Esophagus mucosa (tissue), 1 donor: ENCODE results near the gene MRPL27. TPM values are rescaled to one million over a fixed set of nuclear protein-coding genes. Genes with fewer than 3 reads are reported as not detected.
A peak's percentile ranks its signal among the peaks of the same experiment; 100 is the strongest.
"Not testable (repeated sequence)": the region's sequence is repeated elsewhere in the genome, so short reads cannot be mapped to it uniquely, and the experiment has no call there.

Source experiments
- ATAC-seq: fragments of 200-7000 bp; cut with Tn5 transposase; one replicate; pipeline ENCODE4 v1.9.1; 2020
- total RNA-seq: library from RNA; stranded (reverse); gene quantifications from one replicate; pipeline ENCODE4 v1.2.4, GENCODE V29; 2023
- donor health status: DM: yes; HTN: yes; CAD: no.

The MRPL27 gene
- total RNA-seq = 64.7 TPM

GRCh38 chr17:50372758-50373556 is at the start of gene MRPL27, which contains the start of gene EME1:
MRPL27 (minus strand) TSS chr17:50373184; CDS start chr17:50373170, 14 bp downstream.
EME1 (plus strand) TSS chr17:50373229; CDS start chr17:50375209, 1,980 bp downstream.
- peak; percentile 89 for ATAC-seq

GRCh38 chr17:50422738-50423137 is 49.8 kb upstream of the MRPL27 start:
- no peak for ATAC-seq

- ATAC-seq = no peak
Observed at GRCh38 chr17:50421308-50422051, 48.5 kb upstream of the MRPL27 start.

- ATAC-seq = peak; percentile 25
Observed at GRCh38 chr17:50420419-50421112, 47.6 kb upstream of the MRPL27 start.

GRCh38 chr17:50419577-50419976 is 46.6 kb upstream of the MRPL27 start:
- not testable (repeated sequence) for ATAC-seq

GRCh38 chr17:50414808-50415207 is 41.8 kb upstream of the MRPL27 start:
- no peak for ATAC-seq

- no peak for ATAC-seq
Observed at GRCh38 chr17:50412188-50412732, 39.3 kb upstream of the MRPL27 start.

GRCh38 chr17:50407921-50408320 is 34.9 kb upstream of the MRPL27 start:
- ATAC-seq = no peak

- no peak for ATAC-seq
Observed at GRCh38 chr17:50406578-50406977, 33.6 kb upstream of the MRPL27 start.

- ATAC-seq = not testable (repeated sequence)
Observed at GRCh38 chr17:50405351-50405750, 32.4 kb upstream of the MRPL27 start.

- not testable (repeated sequence) for ATAC-seq
Observed at GRCh38 chr17:50399591-50399990, 26.6 kb upstream of the MRPL27 start.

GRCh38 chr17:50398672-50399071 is 25.7 kb upstream of the MRPL27 start:
- not testable (repeated sequence) for ATAC-seq

- ATAC-seq = no peak
Observed at GRCh38 chr17:50397919-50398285, 24.9 kb upstream of the MRPL27 start.

- peak; percentile 97 for ATAC-seq
Observed at GRCh38 chr17:50397111-50397918, 24.3 kb upstream of the MRPL27 start, which contains the start of gene LRRC59. LRRC59 (minus strand) TSS chr17:50397523; CDS start chr17:50397317, 206 bp downstream.

- peak; percentile 83 for ATAC-seq
Observed at GRCh38 chr17:50396261-50397110, 23.5 kb upstream of the MRPL27 start.

- no peak for ATAC-seq
Observed at GRCh38 chr17:50394711-50395110, 21.7 kb upstream of the MRPL27 start.

- ATAC-seq = no peak
Observed at GRCh38 chr17:50393700-50394099, 20.7 kb upstream of the MRPL27 start.

- no peak for ATAC-seq
Observed at GRCh38 chr17:50392621-50393020, 19.6 kb upstream of the MRPL27 start.

- no peak for ATAC-seq
Observed at GRCh38 chr17:50389534-50389933, 16.6 kb upstream of the MRPL27 start.

GRCh38 chr17:50388728-50389127 is 15.7 kb upstream of the MRPL27 start:
- no peak for ATAC-seq

- ATAC-seq = no peak
Observed at GRCh38 chr17:50386510-50386909, 13.5 kb upstream of the MRPL27 start.
